ENCODE data around the gene RRP8.

RRP8 gene

DNA sequence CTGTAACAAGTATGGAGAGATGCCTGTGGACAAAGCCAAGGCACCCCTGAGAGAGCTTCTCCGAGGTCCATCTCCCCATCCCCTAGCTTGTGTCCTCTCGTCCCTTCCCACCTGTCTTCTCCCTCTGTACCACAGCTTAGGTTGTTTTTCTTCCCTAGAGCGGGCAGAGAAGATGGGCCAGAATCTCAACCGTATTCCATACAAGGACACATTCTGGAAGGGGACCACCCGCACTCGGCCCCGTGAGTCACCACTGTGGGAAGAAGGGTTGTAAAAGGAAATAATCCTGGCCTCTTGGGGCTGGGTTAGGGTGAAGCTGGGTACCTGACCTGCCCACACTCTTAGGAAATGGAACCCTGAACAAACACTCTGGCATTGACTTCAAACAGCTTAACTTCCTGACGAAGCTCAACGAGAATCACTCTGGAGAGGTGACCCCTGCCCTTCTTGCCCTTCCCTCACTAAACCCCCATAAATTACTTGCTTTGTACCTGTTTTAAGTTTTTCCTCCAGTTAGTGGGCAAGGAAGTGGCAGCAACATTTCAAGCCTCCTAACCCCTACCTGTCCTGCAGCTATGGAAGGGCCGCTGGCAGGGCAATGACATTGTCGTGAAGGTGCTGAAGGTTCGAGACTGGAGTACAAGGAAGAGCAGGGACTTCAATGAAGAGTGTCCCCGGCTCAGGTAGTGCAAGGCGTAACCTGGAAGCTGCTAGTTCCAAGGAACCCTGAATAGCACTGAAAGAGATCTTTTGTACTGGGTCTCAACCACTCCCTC, 5.5 kb upstream of the RRP8 start:
- TF ChIP-seq, protein P1, sequence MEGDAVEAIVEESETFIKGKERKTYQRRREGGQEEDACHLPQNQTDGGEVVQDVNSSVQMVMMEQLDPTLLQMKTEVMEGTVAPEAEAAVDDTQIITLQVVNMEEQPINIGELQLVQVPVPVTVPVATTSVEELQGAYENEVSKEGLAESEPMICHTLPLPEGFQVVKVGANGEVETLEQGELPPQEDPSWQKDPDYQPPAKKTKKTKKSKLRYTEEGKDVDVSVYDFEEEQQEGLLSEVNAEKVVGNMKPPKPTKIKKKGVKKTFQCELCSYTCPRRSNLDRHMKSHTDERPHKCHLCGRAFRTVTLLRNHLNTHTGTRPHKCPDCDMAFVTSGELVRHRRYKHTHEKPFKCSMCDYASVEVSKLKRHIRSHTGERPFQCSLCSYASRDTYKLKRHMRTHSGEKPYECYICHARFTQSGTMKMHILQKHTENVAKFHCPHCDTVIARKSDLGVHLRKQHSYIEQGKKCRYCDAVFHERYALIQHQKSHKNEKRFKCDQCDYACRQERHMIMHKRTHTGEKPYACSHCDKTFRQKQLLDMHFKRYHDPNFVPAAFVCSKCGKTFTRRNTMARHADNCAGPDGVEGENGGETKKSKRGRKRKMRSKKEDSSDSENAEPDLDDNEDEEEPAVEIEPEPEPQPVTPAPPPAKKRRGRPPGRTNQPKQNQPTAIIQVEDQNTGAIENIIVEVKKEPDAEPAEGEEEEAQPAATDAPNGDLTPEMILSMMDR (IDR thresholded peaks at IDR 0.05; ENCODE audit: low read depth, low read length) = no peak
- no peak overlapping the region for H3K4me3 ChIP-seq (ENCODE audit: low read depth, low read length)
- in situ Hi-C loops (cut with HindIII; ENCODE audit: low sequenced_read_pairs) = no loop called here
- DNase-seq (ENCODE audit: low read depth, low spot score) = no peak

DNA sequence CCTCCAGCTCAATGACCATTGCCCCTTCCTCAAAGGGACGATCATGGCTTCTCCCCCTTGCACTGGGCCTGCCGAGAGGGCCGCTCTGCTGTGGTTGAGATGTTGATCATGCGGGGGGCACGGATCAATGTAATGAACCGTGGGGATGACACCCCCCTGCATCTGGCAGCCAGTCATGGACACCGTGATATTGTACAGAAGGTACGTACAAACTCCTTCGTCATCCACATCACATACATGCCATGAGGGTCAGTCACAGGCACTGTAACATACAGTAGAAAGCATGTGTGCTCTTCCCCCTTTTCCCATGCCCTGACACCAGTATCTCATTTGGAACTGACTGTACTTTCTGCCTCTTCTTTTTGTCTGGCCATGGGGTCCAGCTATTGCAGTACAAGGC, 4.6 kb upstream of the RRP8 start:
- H3K4me3 ChIP-seq (ENCODE audit: low read depth, low read length) = no peak overlapping the region
- TF ChIP-seq, protein P1 (IDR thresholded peaks at IDR 0.05; ENCODE audit: low read depth, low read length) = no peak
- in situ Hi-C loops (cut with HindIII; ENCODE audit: low sequenced_read_pairs) = no loop called here
- no peak for DNase-seq (ENCODE audit: low read depth, low spot score)

DNA sequence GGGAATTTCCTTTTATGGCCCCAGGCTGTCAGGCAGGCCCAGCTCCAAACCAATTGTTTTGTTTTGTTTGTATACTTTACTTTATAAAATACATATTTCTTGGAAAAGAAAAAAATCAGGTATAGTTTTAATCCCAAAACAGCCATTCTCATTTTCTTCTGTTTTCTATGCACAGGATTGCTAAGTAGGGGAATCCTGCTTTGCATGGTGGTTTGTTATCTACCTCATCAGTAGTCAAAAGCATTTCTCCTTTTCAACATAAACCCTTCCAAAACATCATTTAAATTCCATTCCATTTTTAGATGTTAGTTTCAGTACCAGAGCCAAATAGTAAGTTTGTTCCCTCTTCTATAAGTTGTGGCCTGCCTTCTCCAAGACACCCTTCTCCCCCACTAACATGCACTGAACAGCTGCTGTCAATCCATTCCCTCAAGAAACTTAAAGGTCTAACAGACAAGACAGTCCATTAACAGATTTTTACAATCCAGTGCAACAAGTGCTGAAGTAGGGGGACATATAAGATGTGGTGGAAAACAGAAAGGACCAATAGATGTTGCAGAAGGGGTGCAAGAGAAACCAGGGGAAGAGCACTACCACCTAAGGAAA, 3.9 kb upstream of the RRP8 start:
- H3K4me3 ChIP-seq (ENCODE audit: low read depth, low read length) = no peak overlapping the region
- TF ChIP-seq, protein P1 (IDR thresholded peaks at IDR 0.05; ENCODE audit: low read depth, low read length) = no peak
- DNase-seq (ENCODE audit: low read depth, low spot score) = no peak
- in situ Hi-C loops (cut with HindIII; ENCODE audit: low sequenced_read_pairs) = no loop called here

DNA sequence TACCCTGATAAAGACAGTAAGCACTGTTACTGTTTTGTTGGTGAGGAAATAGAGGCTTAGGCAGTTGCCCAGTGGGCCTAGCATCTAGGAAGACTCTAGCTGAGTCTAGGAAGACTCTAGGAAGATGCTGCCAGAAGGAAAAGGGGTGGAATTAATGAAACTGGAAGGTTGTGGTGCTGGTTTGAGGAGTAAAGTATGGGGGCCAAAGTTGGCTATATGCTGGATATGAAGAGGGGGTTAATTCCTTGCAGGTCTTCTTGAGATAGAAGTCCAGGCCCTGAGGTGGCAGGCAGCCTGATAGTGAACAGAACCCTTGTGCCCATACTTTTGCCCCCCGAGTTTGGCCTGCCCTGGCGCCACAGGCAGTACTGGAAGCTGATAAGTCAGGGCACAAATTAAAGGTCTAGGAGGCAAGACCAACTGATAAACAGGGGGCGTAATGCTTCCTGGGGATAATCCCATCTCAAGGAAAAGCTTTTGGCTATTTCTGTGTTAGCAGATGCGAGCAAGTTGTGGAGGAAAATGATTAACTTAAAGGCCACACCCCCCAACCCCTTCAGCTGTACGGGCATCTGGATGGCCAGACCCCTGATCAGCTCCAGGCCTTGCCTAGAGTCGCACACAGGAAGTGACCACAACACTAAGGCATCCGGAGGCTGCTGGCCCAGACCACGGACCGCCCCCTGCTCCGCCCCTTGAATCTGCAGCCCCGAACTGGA, 3.2 kb upstream of the RRP8 start:
- DNase-seq (ENCODE audit: low read depth, low spot score) = peak; percentile 92
- in situ Hi-C loops (cut with HindIII; ENCODE audit: low sequenced_read_pairs) = no loop called here
- TF ChIP-seq, protein P1 (IDR thresholded peaks at IDR 0.05; ENCODE audit: low read depth, low read length) = no peak
- H3K4me3 ChIP-seq (ENCODE audit: low read depth, low read length) = no peak overlapping the region

DNA sequence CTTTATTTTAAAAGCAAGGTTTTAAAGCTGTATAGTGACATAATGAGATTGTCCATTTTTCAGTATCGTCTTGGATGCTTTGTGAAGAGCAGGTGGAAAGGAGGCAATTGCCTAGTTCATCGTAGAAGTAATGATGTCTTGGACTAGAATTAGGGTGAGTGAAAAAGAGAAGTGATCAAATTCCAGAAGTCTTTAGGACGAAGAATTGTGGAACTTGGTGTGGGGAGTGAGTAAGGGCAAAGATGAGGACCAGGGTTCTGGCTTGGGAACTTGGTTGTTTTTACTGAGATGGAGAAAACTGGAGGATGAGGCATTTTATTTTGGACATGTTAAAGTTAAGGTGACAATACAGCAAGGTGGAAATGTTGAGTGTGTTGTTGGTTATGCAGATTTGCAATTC, 1.4 kb upstream of the RRP8 start:
- in situ Hi-C loops (cut with HindIII; ENCODE audit: low sequenced_read_pairs) = no loop called here
- peak overlapping the region; percentile 62 for H3K4me3 ChIP-seq (ENCODE audit: low read depth, low read length)
- TF ChIP-seq, protein P1 (IDR thresholded peaks at IDR 0.05; ENCODE audit: low read depth, low read length) = no peak
- DNase-seq (ENCODE audit: low read depth, low spot score) = no peak

DNA sequence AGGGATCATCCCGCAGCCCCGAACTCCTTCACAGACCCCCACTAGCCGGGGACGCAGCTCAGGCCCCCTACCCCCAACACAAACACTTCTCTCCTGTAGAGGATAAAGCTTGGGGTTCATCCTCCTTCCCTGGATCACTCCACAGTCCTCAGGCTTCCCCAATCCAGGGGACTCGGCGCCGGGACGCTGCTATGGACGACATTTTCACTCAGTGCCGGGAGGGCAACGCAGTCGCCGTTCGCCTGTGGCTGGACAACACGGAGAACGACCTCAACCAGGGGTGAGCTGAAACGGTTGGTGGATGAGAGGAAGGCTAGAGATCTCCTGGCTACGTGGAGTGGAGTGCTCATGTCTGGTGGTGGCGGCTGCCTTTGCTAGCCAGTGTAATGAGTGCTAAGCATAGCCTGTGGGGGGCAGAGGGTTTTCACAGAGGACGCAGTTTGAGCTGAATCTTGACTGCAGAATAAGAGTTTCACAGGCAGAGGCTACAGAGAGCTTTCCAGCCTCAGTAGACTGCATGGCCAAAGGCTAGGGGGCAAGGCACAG, 738 bp upstream of the RRP8 start:
- in situ Hi-C loops (cut with HindIII; ENCODE audit: low sequenced_read_pairs) = no loop called here
- TF ChIP-seq, protein P1 (IDR thresholded peaks at IDR 0.05; ENCODE audit: low read depth, low read length) = peak; percentile 30
- H3K4me3 ChIP-seq (ENCODE audit: low read depth, low read length) = peak overlapping the region; percentile 62
- DNase-seq (ENCODE audit: low read depth, low spot score) = peak; percentile 71
